Kidney (tissue), 14 donors: ENCODE data around the gene TLX2. TPM values are rescaled to one million over a fixed set of nuclear protein-coding genes. Genes with fewer than 3 reads are reported as not detected.

ENCODE experiments used
- DNase-seq, 5 donors: peaks; one replicate each; pipeline ENCODE4 v3.0.0-alpha.2; 2013 to 2020
- FAIRE-seq: peaks from 2 replicates; lab custom pipeline; 2012; peaks lifted over from hg19 to GRCh38; lab: Jason Lieb, UNC
- H3K27ac ChIP-seq, 2 donors: one replicate each; pipeline ENCODE4 v1.7.0; 2013; ENCODE audit warnings: low read depth in 2 of 2, low read length in 2 of 2, inconsistent platforms in 1 of 2
- H3K27me3 ChIP-seq: one replicate; pipeline ENCODE4 v1.7.1; 2013; ENCODE audit warnings: low read length, inconsistent platforms; ENCODE audit not compliant: control insufficient read depth, insufficient read depth
- H3K36me3 ChIP-seq, 3 donors: one replicate each; pipeline versions ENCODE4 v1.7.0 to v1.7.1; 2013; ENCODE audit warnings: low read length in 3 of 3, control low read depth in 1 of 3, inconsistent platforms in 1 of 3; ENCODE audit not compliant: insufficient read depth in 3 of 3, control insufficient read depth in 2 of 3
- H3K4me1 ChIP-seq, 3 donors: one replicate each; pipeline versions ENCODE4 v1.7.0 to v1.7.1; 2013; ENCODE audit warnings: low read length in 3 of 3, inconsistent platforms in 1 of 3, low read depth in 1 of 3; ENCODE audit not compliant: control insufficient read depth in 2 of 3, insufficient read depth in 2 of 3
- H3K4me3 ChIP-seq, 3 donors: one replicate each; pipeline versions ENCODE4 v1.7.0 to v1.8.1; 2013; ENCODE audit warnings: low read length in 3 of 3, control low read depth in 1 of 3, inconsistent platforms in 1 of 3
- H3K9ac ChIP-seq, 3 donors: one replicate each; pipeline versions ENCODE4 v1.7.0 to v1.7.1; 2013; ENCODE audit warnings: low read length in 3 of 3, control low read depth in 1 of 3, inconsistent platforms in 1 of 3
- H3K9me3 ChIP-seq, 3 donors: one replicate each; pipeline versions ENCODE4 v1.7.0 to v1.7.1; 2013; ENCODE audit warnings: low read length in 3 of 3, control low read depth in 1 of 3, inconsistent platforms in 1 of 3; ENCODE audit not compliant: control insufficient read depth in 2 of 3, insufficient read depth in 1 of 3
- CTCF ChIP-seq: IDR thresholded peaks from 3 replicates; pipeline ENCODE4 v1.5.1; 2012; ENCODE audit warnings: mild to moderate bottlenecking, moderate library complexity, borderline replicate concordance; ENCODE audit not compliant: insufficient read depth; ENCODE audit errors: extremely low read depth
- intact Hi-C: fragments of 100-400 bp; cut with DNase I; formaldehyde crosslinking; loops from one replicate; pipeline ENCODE4 v1.11.1; 2022
- polyA plus RNA-seq: library from polyadenylated mRNA; stranded (reverse); fragments of 350-450 nt; fragmentation: Illumina TruSeq; extraction: RNeasy Lipid Tissue Mini Kit (QIAGEN cat#74804); gene quantifications from one replicate; pipeline ENCODE4 v1.2.3, GENCODE V29; 2014; ENCODE audit warnings: low read depth, low replicate concordance; ENCODE audit not compliant: insufficient read depth
- total RNA-seq: library from RNA; stranded (reverse); fragmentation: NEBNext Ultra II Directional; extraction: Animal tissue kit (Norgen Biotek cat#: 25700); gene quantifications from one replicate; pipeline ENCODE4 v1.2.1, GENCODE V29; 2021
- donor health status: control.
- donor health status: control.
- donor health status: control.
- donor health status: control.
- donor health status: control.
- donor health status: DM: yes; HTN: yes; CAD: no.
- donor health status: Normal renal cell carcinoma (clear cell type).

TLX2 gene
- total and polyA plus RNA-seq, 2 donors from 2014 or later, result not detected

- H3K36me3 ChIP-seq, result peaks cover 0 to 25% (median 15%) of the 10 kb centered on the region in 3 donors
- peaks cover 4 to 16% (median 7%) of the 10 kb centered on the region in 3 donors for H3K4me1 ChIP-seq
- no peak overlapping the region for H3K4me3 ChIP-seq
- no peaks in the 10 kb centered on the region for H3K27me3 ChIP-seq
- DNase-seq, result no peak
- no peak for TF ChIP-seq CTCF
- intact Hi-C loops, result no loop called here
- H3K27ac ChIP-seq, result no peak overlapping the region
- H3K9me3 ChIP-seq, result no peaks in the 10 kb centered on the region
- FAIRE-seq, result no peak
- H3K9ac ChIP-seq, result no peak overlapping the region
Measured at GRCh38 chr2:74526649-74527230, 12.5 kb downstream of the TLX2 start.

GRCh38 chr2:74527741-74528140, 13.5 kb downstream of the TLX2 start:
- no peaks in the 10 kb centered on the region for H3K9me3 ChIP-seq
- H3K4me1 ChIP-seq, result peaks cover 4 to 16% (median 7%) of the 10 kb centered on the region in 3 donors
- no peak overlapping the region for H3K27ac ChIP-seq
- no peak for FAIRE-seq
- intact Hi-C loops, result no loop called here
- peaks cover 0 to 30% (median 15%) of the 10 kb centered on the region in 3 donors for H3K36me3 ChIP-seq
- H3K27me3 ChIP-seq, result no peaks in the 10 kb centered on the region
- no peak overlapping the region for H3K9ac ChIP-seq
- DNase-seq, result no peak
- no peak overlapping the region for H3K4me3 ChIP-seq
- no peak for TF ChIP-seq CTCF

GRCh38 chr2:74528600-74529356, 14.5 kb downstream of the TLX2 start:
- H3K9me3 ChIP-seq, result no peaks in the 10 kb centered on the region
- intact Hi-C loops, result no loop called here
- peak overlapping the region; percentile 87 to 96 (median 91) for H3K4me3 ChIP-seq
- H3K27me3 ChIP-seq, result no peaks in the 10 kb centered on the region
- H3K4me1 ChIP-seq, result peaks cover 4 to 16% (median 7%) of the 10 kb centered on the region in 3 donors
- FAIRE-seq (no peak), DNase-seq (peak in 3 of 5 donors; percentile 14 to 74 (median 73))
- peak overlapping the region; percentile 71 to 84 (median 83) for H3K9ac ChIP-seq
- peaks cover 0 to 32% (median 19%) of the 10 kb centered on the region in 3 donors for H3K36me3 ChIP-seq
- peak overlapping the region; percentile 30 to 79 for H3K27ac ChIP-seq
- TF ChIP-seq CTCF, result no peak
